HG03442 (cell line): ENCODE results near the gene LARGE1.

ENCODE experiments used
- ATAC-seq: cut with Tn5 transposase; IDR thresholded peaks from one replicate; pipeline ENCODE4 v1.9.1; 2021; ENCODE audit warnings: mild to moderate bottlenecking, moderate library complexity; ENCODE audit not compliant: unreplicated experiment

The LARGE1 gene

GRCh38 chr22:33886696-33887095 lies 33.6 kb downstream of the LARGE1 start:
- no peak for ATAC-seq

GRCh38 chr22:33884829-33885228 lies 35.4 kb downstream of the LARGE1 start:
- no peak for ATAC-seq

- ATAC-seq: no peak
These were observed 36.1 kb downstream of the LARGE1 start for GRCh38 chr22:33883961-33884808.

GRCh38 chr22:33883561-33883960 lies 36.7 kb downstream of the LARGE1 start:
- no peak for ATAC-seq

GRCh38 chr22:33882991-33883390 lies 37.3 kb downstream of the LARGE1 start:
- no peak for ATAC-seq

- ATAC-seq: no peak
These were observed 39.3 kb downstream of the LARGE1 start for GRCh38 chr22:33880986-33881385.

GRCh38 chr22:33879796-33880195 lies 40.5 kb downstream of the LARGE1 start:
- ATAC-seq: no peak

GRCh38 chr22:33875316-33875715 lies 45.0 kb downstream of the LARGE1 start:
- no peak for ATAC-seq

GRCh38 chr22:33874206-33874605 lies 46.1 kb downstream of the LARGE1 start:
- no peak for ATAC-seq

GRCh38 chr22:33873666-33874065 lies 46.6 kb downstream of the LARGE1 start:
- no peak for ATAC-seq

- no peak for ATAC-seq
These were observed 47.1 kb downstream of the LARGE1 start for GRCh38 chr22:33873186-33873585.

- ATAC-seq: no peak
These were observed 48.3 kb downstream of the LARGE1 start for GRCh38 chr22:33871935-33872334.

- no peak for ATAC-seq
These were observed 50.3 kb downstream of the LARGE1 start for GRCh38 chr22:33869946-33870345.

- ATAC-seq: no peak
These were observed 52.3 kb downstream of the LARGE1 start for GRCh38 chr22:33867971-33868370.

GRCh38 chr22:33867118-33867866 lies 53.0 kb downstream of the LARGE1 start:
- no peak for ATAC-seq

GRCh38 chr22:33866511-33866910 lies 53.8 kb downstream of the LARGE1 start:
- ATAC-seq: no peak

- ATAC-seq: no peak
These were observed 54.3 kb downstream of the LARGE1 start for GRCh38 chr22:33865996-33866395.

GRCh38 chr22:33865248-33865647 lies 55.0 kb downstream of the LARGE1 start:
- no peak for ATAC-seq

GRCh38 chr22:33864723-33865130 lies 55.5 kb downstream of the LARGE1 start:
- no peak for ATAC-seq

- no peak for ATAC-seq
These were observed 58.9 kb downstream of the LARGE1 start for GRCh38 chr22:33861216-33861875.

- ATAC-seq: no peak
These were observed 59.9 kb downstream of the LARGE1 start for GRCh38 chr22:33860386-33860785.

- no peak for ATAC-seq
These were observed 61.0 kb downstream of the LARGE1 start for GRCh38 chr22:33859311-33859710.
